WTC11 (cell line): Measurements from ENCODE around the gene ATP6V1A. TPM values are rescaled to one million over a fixed set of nuclear protein-coding genes. Genes with fewer than 3 reads are reported as not detected.
A peak's percentile ranks its signal among the peaks of the same experiment; 100 is the strongest.

Experiments
- ATAC-seq: fragments of 200-7000 bp; cut with Tn5 transposase; 2 replicates; pipeline ENCODE4 v1.10.0; 2021; ENCODE audit warnings: mild to moderate bottlenecking, moderate library complexity
- CTCF ChIA-PET: fragments of 300-600 bp; sonication (Branson Sonifier 250); formaldehyde crosslinking; loops from one replicate; lab custom pipeline; 2021; ENCODE audit warnings: antibody characterized with exemption; lab: Charles Lee
- POLR2A ChIA-PET: fragments of 350-600 bp; sonication (Branson Sonifier 250); formaldehyde crosslinking; loops from one replicate; lab custom pipeline; 2021; ENCODE audit warnings: antibody characterized with exemption; lab: Charles Lee
- DNase-seq: peaks from one replicate; pipeline ENCODE4 v3.0.0; 2021; ENCODE audit warnings: low spot score
- H3K27ac Mint-ChIP-seq: 2 replicates; pipeline ENCODE4 v1.8.0; 2021; ENCODE audit warnings: mixed read lengths
- H3K27me3 Mint-ChIP-seq: 2 replicates; pipeline ENCODE4 v1.8.0; 2021; ENCODE audit warnings: low read depth, mild to moderate bottlenecking, moderate library complexity, mixed read lengths
- H3K36me3 Mint-ChIP-seq: 2 replicates; pipeline ENCODE4 v1.8.0; 2021; ENCODE audit warnings: mixed read lengths
- H3K4me1 Mint-ChIP-seq: 2 replicates; pipeline ENCODE4 v1.8.0; 2022; ENCODE audit warnings: mixed read lengths
- H3K4me3 Mint-ChIP-seq: 2 replicates; pipeline ENCODE4 v1.8.0; 2021; ENCODE audit warnings: mild to moderate bottlenecking, moderate library complexity, mixed read lengths
- H3K9me3 Mint-ChIP-seq: 2 replicates; pipeline ENCODE4 v1.8.0; 2021; ENCODE audit warnings: mixed read lengths
- CREM ChIP-seq: sonication (generic); formaldehyde crosslinking; IDR thresholded peaks from 2 replicates; pipeline ENCODE4 v1.8.1; 2022; ENCODE audit warnings: mild to moderate bottlenecking, missing genetic modification reagents, moderate library complexity
- E2F5 ChIP-seq: sonication (generic); formaldehyde crosslinking; IDR thresholded peaks from 2 replicates; pipeline ENCODE4 v1.8.1; 2022; ENCODE audit warnings: mild to moderate bottlenecking, moderate library complexity, missing genetic modification reagents
- ETV6 ChIP-seq: sonication (generic); formaldehyde crosslinking; IDR thresholded peaks from 2 replicates; pipeline ENCODE4 v1.8.1; 2022; ENCODE audit warnings: mild to moderate bottlenecking, missing genetic modification reagents
- FOXP1 ChIP-seq: sonication (generic); formaldehyde crosslinking; IDR thresholded peaks from 2 replicates; pipeline ENCODE4 v1.8.0; 2022; ENCODE audit warnings: missing genetic modification reagents, mild to moderate bottlenecking, moderate library complexity, borderline replicate concordance
- FOXP4 ChIP-seq: sonication (generic); formaldehyde crosslinking; IDR thresholded peaks from 2 replicates; pipeline ENCODE4 v1.8.0; 2022; ENCODE audit warnings: mild to moderate bottlenecking, missing genetic modification reagents
- GTF2I ChIP-seq: fragments of 250-450 bp; sonication (Bioruptor Pico); conservative IDR thresholded peaks from 2 replicates; pipeline ENCODE4 v1.4.0; 2021; ENCODE audit warnings: mild to moderate bottlenecking
- NFATC4 ChIP-seq: fragments of 250-450 bp; sonication (Bioruptor Pico); IDR thresholded peaks from 2 replicates; pipeline ENCODE4 v1.9.0; 2021; ENCODE audit warnings: mild to moderate bottlenecking
- NFE2L1 ChIP-seq: sonication (generic); formaldehyde crosslinking; IDR thresholded peaks from 2 replicates; pipeline ENCODE4 v1.8.1; 2023; ENCODE audit warnings: missing genetic modification reagents
- NFYB ChIP-seq: sonication (generic); formaldehyde crosslinking; conservative IDR thresholded peaks from 2 replicates; pipeline ENCODE4 v1.8.0; 2022; ENCODE audit warnings: low read depth, missing genetic modification reagents
- OVOL2 ChIP-seq: fragments of 250-450 bp; sonication (Bioruptor Pico); IDR thresholded peaks from 2 replicates; pipeline ENCODE4 v1.9.0; 2021; ENCODE audit warnings: mild to moderate bottlenecking, borderline replicate concordance
- RORB ChIP-seq: fragments of 250-450 bp; sonication (Bioruptor Pico); IDR thresholded peaks from 2 replicates; pipeline ENCODE4 v1.9.0; 2021; ENCODE audit warnings: mild to moderate bottlenecking
- SP1 ChIP-seq: sonication (generic); formaldehyde crosslinking; conservative IDR thresholded peaks from 2 replicates; pipeline ENCODE4 v1.8.1; 2022; ENCODE audit warnings: missing genetic modification reagents
- TEAD1 ChIP-seq: sonication (generic); formaldehyde crosslinking; IDR thresholded peaks from 2 replicates; pipeline ENCODE4 v1.8.0; 2022; ENCODE audit warnings: mild to moderate bottlenecking, missing genetic modification reagents
- USF2 ChIP-seq: sonication (generic); formaldehyde crosslinking; IDR thresholded peaks from 2 replicates; pipeline ENCODE4 v1.8.1; 2023; ENCODE audit warnings: mild to moderate bottlenecking, missing genetic modification reagents, moderate library complexity
- ZNF416 ChIP-seq: fragments of 250-450 bp; sonication (Bioruptor Pico); IDR thresholded peaks from 2 replicates; pipeline ENCODE4 v1.9.0; 2021; ENCODE audit warnings: mild to moderate bottlenecking, inconsistent platforms
- total RNA-seq: library from RNA; stranded (reverse); gene quantifications from 3 replicates; pipeline ENCODE4 v1.2.3, GENCODE V29; 2021
- TF ChIP-seq, protein P1 (sequence below): fragments of 200-600 bp; IDR thresholded peaks from 2 replicates; pipeline ENCODE4 v1.8.0; 2022; ENCODE audit warnings: antibody characterized with exemption
- TF ChIP-seq, protein P2 (sequence below): sonication (generic); formaldehyde crosslinking; IDR thresholded peaks from 2 replicates; pipeline ENCODE4 v1.8.1; 2023; ENCODE audit warnings: mild to moderate bottlenecking, moderate library complexity, missing genetic modification reagents
- TF ChIP-seq, protein P3 (sequence below): fragments of 250-450 bp; sonication (Bioruptor Pico); IDR thresholded peaks from 2 replicates; pipeline ENCODE4 v1.8.0; 2021; ENCODE audit warnings: mild to moderate bottlenecking
- TF ChIP-seq, protein P4 (sequence below): sonication (generic); formaldehyde crosslinking; IDR thresholded peaks from 2 replicates; pipeline ENCODE4 v1.8.0; 2023; ENCODE audit warnings: missing genetic modification reagents

Gene ATP6V1A
- total RNA-seq, 1 experiment from 2014 or later, result 90.7 TPM

- CTCF ChIA-PET, result interaction anchor here (0.6 to 2.5 kb wide), 17 partner anchors 13 to 482 kb away, joined by 3 to 11 read pairs (median 3); partner anchors contain the start of genes NAA50 and USF3
- DNase-seq (peak; percentile 90), ATAC-seq (peak; percentile 98)
- Mint-ChIP-seq H3K36me3 (no peaks in the 10 kb centered on the region), H3K27me3 (peaks cover 3% of the 10 kb centered on the region; the same call in 1 of the 2 replicates), H3K4me1 (peaks cover 14% of the 10 kb centered on the region), H3K27ac (peak within 1 kb of the TSS; percentile 29; the same call in 1 of the 2 replicates), H3K4me3 (peak within 1 kb of the TSS; percentile 84), H3K9me3 (no peaks in the 10 kb centered on the region)
- POLR2A ChIA-PET, result no interaction called here
- TF ChIP-seq SP1 (CRISPR knock-in tag), result peak; percentile 69; the same call in 1 of the 2 replicates
- no peak for TF ChIP-seq GTF2I (CRISPR knock-in tag)
- TF ChIP-seq TEAD1, result peak; percentile 25; the same call in 1 of the 2 replicates
- TF ChIP-seq OVOL2 (CRISPR knock-in tag), result no peak
- TF ChIP-seq ETV6, result peak; percentile 92
- TF ChIP-seq, protein P1, sequence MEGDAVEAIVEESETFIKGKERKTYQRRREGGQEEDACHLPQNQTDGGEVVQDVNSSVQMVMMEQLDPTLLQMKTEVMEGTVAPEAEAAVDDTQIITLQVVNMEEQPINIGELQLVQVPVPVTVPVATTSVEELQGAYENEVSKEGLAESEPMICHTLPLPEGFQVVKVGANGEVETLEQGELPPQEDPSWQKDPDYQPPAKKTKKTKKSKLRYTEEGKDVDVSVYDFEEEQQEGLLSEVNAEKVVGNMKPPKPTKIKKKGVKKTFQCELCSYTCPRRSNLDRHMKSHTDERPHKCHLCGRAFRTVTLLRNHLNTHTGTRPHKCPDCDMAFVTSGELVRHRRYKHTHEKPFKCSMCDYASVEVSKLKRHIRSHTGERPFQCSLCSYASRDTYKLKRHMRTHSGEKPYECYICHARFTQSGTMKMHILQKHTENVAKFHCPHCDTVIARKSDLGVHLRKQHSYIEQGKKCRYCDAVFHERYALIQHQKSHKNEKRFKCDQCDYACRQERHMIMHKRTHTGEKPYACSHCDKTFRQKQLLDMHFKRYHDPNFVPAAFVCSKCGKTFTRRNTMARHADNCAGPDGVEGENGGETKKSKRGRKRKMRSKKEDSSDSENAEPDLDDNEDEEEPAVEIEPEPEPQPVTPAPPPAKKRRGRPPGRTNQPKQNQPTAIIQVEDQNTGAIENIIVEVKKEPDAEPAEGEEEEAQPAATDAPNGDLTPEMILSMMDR, result peak; percentile 82
- TF ChIP-seq, protein P2, sequence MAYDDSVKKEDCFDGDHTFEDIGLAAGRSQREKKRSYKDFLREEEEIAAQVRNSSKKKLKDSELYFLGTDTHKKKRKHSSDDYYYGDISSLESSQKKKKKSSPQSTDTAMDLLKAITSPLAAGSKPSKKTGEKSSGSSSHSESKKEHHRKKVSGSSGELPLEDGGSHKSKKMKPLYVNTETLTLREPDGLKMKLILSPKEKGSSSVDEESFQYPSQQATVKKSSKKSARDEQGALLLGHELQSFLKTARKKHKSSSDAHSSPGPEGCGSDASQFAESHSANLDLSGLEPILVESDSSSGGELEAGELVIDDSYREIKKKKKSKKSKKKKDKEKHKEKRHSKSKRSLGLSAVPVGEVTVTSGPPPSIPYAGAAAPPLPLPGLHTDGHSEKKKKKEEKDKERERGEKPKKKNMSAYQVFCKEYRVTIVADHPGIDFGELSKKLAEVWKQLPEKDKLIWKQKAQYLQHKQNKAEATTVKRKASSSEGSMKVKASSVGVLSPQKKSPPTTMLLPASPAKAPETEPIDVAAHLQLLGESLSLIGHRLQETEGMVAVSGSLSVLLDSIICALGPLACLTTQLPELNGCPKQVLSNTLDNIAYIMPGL, result peak; percentile 52; the same call in 1 of the 2 replicates
- TF ChIP-seq FOXP1, result peak; percentile 76; the same call in 1 of the 2 replicates
- TF ChIP-seq RORB (CRISPR knock-in tag), result no peak
- TF ChIP-seq ZNF416 (CRISPR knock-in tag), result no peak
- 0 out of 2 replicates have a peak, but pooled peaks have one; percentile 60 for TF ChIP-seq CREM
- TF ChIP-seq NFYB (CRISPR knock-in tag), result no peak
- 0 out of 2 replicates have a peak, but pooled peaks have one; percentile 45 for TF ChIP-seq FOXP4 (CRISPR knock-in tag)
- TF ChIP-seq NFATC4 (CRISPR knock-in tag), result no peak
- TF ChIP-seq, protein P3, sequence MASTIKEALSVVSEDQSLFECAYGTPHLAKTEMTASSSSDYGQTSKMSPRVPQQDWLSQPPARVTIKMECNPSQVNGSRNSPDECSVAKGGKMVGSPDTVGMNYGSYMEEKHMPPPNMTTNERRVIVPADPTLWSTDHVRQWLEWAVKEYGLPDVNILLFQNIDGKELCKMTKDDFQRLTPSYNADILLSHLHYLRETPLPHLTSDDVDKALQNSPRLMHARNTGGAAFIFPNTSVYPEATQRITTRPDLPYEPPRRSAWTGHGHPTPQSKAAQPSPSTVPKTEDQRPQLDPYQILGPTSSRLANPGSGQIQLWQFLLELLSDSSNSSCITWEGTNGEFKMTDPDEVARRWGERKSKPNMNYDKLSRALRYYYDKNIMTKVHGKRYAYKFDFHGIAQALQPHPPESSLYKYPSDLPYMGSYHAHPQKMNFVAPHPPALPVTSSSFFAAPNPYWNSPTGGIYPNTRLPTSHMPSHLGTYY (CRISPR knock-in tag), result no peak
- no peak for TF ChIP-seq NFE2L1 (CRISPR knock-in tag)
- TF ChIP-seq USF2, result 0 out of 2 replicates have a peak, but pooled peaks have one; percentile 22
- TF ChIP-seq, protein P4, sequence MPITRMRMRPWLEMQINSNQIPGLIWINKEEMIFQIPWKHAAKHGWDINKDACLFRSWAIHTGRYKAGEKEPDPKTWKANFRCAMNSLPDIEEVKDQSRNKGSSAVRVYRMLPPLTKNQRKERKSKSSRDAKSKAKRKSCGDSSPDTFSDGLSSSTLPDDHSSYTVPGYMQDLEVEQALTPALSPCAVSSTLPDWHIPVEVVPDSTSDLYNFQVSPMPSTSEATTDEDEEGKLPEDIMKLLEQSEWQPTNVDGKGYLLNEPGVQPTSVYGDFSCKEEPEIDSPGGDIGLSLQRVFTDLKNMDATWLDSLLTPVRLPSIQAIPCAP, result no peak
- TF ChIP-seq E2F5 (CRISPR knock-in tag), result peak; percentile 89
Measured at GRCh38 chr3:113838631-113839209, 91.9 kb downstream of the ATP6V1A start, which contains the start of gene GRAMD1C. GRAMD1C (plus strand) TSS chr3:113838788; CDS start chr3:113838910, 122 bp downstream.
